ENCODE results near the gene LTF. TPM values are rescaled to one million over a fixed set of nuclear protein-coding genes. Genes with fewer than 3 reads are reported as not detected.

LTF gene
- total and polyA plus RNA-seq, 10 of the 15 experiments (the other 5 are each of a cell fraction or from before 2014, with no cell fraction given) = 0.03 to 0.31 TPM; not detected in 8

DNA sequence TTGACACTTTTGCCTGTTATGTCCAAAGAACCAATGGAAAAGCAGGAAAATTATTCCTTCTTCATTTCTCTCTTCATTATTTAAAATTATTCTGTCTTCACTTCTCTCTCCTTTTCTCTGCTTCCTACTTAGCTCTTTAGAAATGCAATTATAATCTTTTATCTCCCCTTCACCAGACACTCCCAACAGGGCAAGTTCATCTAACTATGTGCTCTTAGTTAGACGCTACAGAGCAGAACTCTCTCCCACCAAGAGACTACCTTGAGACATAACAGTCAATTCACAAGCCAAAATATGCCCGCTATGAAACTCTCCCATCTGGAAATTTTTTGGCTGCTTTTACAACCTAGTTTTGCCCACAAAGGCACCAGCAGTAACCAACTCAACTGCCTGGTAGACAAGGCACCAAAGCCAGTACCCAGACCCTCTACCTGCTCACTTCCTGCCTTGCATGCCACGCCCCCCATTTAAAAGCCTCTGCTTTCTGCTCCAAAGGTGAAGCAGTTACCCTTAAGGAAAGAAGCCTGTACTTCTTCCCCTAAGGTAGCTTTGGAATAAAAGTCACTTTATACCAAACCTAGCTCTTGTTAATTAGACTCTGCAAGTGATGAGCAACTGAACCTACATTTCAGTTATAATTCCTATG, 29.5 kb downstream of the LTF start (continued):
- no peak for TF ChIP-seq SUPT20H (IDR thresholded peaks at IDR 0.05; ENCODE audit: borderline replicate concordance, control insufficient read depth, low read depth, low read length)

DNA sequence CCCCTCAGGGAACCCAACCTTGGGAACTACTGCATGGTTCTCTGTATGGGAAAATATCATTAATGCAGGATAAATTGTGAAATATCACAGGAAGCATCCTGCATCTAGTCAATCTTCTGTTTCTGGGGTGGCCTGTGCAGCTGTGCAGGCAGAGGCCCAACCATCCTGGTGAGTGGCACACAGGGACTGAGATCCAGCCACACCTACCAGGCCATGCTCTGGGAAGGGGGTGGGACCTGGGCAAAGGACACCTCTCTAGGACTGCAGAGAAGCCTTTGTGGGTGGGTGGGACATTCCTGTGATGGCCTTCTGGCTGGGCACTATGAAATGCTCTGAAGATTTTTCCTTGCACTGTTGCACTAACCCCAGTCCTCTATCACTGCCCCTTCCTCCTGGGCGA, 30.9 kb downstream of the LTF start:
- DNase-seq (ENCODE audit: low read depth, low spot score) = no peak
- SMC1A ChIA-PET (ENCODE audit: uncharacterized antibody, unreplicated experiment) = no interaction called here
- no peak overlapping the region for H3K27ac ChIP-seq (ENCODE audit: control insufficient read depth, insufficient read depth)
- no peaks in the 10 kb centered on the region for H3K4me1 ChIP-seq (ENCODE audit: control insufficient read depth, insufficient read depth, low read length)
- H3K4me2 ChIP-seq (ENCODE audit: control insufficient read depth, insufficient read depth) = no peak overlapping the region
- CTCF ChIA-PET = no interaction called here
- WGBS (ENCODE audit: insufficient coverage, insufficient replicate concordance, low lambda C conversion rate, missing lambda C conversion rate) = 47% methylated on average over 1 of the region's 1 CpG
- RAD21 ChIA-PET (ENCODE audit: unreplicated experiment) = no interaction called here
- H3K27me3 ChIP-seq (replicated peaks in 1 of 2; ENCODE audit: control insufficient read depth in 2 of 2, insufficient read depth in 2 of 2, low read length in 1 of 2) = no peaks in the 10 kb centered on the region; a peak in 1 of 4 replicates
- no peak for ATAC-seq
- no peak for FAIRE-seq
- intact Hi-C loops (cut with micrococcal nuclease; ENCODE audit: unreplicated experiment) (no loop called here), in situ Hi-C loops (cut with MboI) (no loop called here)
- no peak overlapping the region for H3K4me3 ChIP-seq
- no peak overlapping the region for H3K9ac ChIP-seq (ENCODE audit: control insufficient read depth, insufficient read depth, low read length)
- no TSS peak for BruUV-seq (replicated peaks)
- TF ChIP-seq NBN (IDR thresholded peaks at IDR 0.05) (no peak), TBL1XR1 (IDR thresholded peaks at IDR 0.05; ENCODE audit: low read depth, low read length) (no peak), TCF3 (IDR thresholded peaks at IDR 0.05; ENCODE audit: borderline replicate concordance, insufficient read depth, low read depth, low read length) (no peak), SMARCA5 (IDR thresholded peaks at IDR 0.05) (no peak), RCOR1 (conservative IDR thresholded peaks at IDR 0.05; ENCODE audit: low read depth, low read length) (no peak), REST (IDR thresholded peaks at IDR 0.05; ENCODE audit: low read depth, low read length) (no peak), PML (IDR thresholded peaks at IDR 0.05; ENCODE audit: low read length) (no peak), BCLAF1 (IDR thresholded peaks at IDR 0.05) (no peak), RFX5 (IDR thresholded peaks at IDR 0.05; ENCODE audit: low read depth, low read length) (no peak), ZNF207 (IDR thresholded peaks at IDR 0.05; ENCODE audit: borderline replicate concordance) (no peak)
- no peaks in the 10 kb centered on the region for H3K79me2 ChIP-seq (ENCODE audit: control insufficient read depth, insufficient read depth, low read length)
- no peaks in the 10 kb centered on the region for H3K36me3 ChIP-seq (ENCODE audit: control insufficient read depth in 2 of 2, insufficient read depth in 2 of 2, low read length in 1 of 2)
- POLR2A ChIA-PET = no interaction called here
- no peaks in the 10 kb centered on the region for H4K20me1 ChIP-seq (ENCODE audit: control insufficient read depth, insufficient read depth)
- no peak overlapping the region for H2AFZ ChIP-seq (ENCODE audit: control insufficient read depth, low read depth, low read length)
- no peaks in the 10 kb centered on the region; the same call in 2 of the 3 replicates for H3K9me3 ChIP-seq (replicated peaks; ENCODE audit: control insufficient read depth, insufficient read depth, low read length)

Measured in GM12878 (cell line).